NT2/D1 (cell line): ENCODE results near the gene RSPRY1.

Experiments
- SUZ12 ChIP-seq: IDR thresholded peaks from 2 replicates; pipeline ENCODE4 v1.6.1; 2011; ENCODE audit not compliant: insufficient read length, insufficient read depth; ENCODE audit errors: extremely low read depth
- ZNF274 ChIP-seq: IDR thresholded peaks from 2 replicates; pipeline ENCODE4 v1.6.1; 2011; ENCODE audit warnings: mild to moderate bottlenecking, low read depth, low read length

DNA sequence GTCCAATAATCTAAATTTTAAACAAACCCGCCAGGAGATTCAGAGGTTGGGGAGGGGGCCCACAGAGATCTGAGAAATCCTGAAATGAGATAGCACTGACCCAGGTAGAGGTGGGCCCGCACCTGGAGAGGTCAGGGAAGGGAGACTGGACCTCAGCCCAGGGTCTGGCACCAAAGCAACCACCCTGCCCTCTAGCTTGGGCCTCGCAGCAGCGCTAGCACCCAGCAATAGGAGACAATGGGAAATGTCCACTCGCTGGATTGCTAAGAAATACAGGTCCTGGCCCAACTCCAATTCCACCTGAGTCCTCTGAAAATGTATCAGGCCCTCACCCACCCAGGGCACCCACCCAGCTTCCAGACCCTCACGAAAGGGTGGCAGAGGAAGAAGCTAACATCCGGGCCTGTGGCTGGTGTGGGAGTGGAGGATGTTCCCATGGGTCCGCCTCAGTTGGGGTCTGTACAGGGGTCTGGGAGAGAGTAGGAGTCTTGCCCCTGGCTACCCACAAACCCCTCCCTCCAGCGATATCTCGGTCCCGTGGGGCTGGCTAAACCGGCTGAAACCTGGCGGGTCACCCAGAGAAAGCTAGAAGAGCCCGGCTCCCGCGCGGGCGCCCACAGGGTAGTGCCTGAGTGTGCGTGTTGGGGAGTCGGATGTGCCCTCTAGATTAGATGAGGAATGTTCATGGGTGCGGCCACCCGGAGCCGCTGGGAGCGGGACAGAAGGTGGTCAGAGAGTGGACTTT is 97.3 kb downstream of the RSPRY1 start:
- TF ChIP-seq ZNF274 (no peak), SUZ12 (no peak)
